GM19099 (cell line): ENCODE results near the gene SLC4A7.

Source experiments
- POLR2A ChIP-seq: IDR thresholded peaks from 3 replicates; pipeline ENCODE4 v1.6.1; 2011; ENCODE audit warnings: low read depth; ENCODE audit not compliant: insufficient read length; ENCODE audit errors: extremely low read depth

SLC4A7 gene

DNA sequence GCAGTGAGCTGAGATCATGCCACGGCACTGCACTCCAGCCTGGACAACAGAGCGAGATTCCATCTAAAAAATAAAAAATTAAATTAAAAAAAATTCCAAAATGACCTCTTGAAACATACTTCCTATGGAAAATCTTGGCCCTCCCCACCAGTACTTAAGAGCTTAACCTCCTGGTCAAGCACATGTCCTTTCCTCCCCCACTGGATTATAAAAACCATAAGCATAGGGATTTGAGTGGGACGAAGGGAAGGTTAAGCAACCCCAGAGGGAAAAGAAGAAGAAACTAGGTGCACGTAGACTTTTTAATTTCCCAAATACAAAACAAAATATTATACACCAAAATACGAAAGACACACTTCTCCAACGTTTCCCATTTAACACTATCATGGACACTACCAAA lies 25.3 kb downstream of the SLC4A7 start:
- no peak for TF ChIP-seq POLR2A

DNA sequence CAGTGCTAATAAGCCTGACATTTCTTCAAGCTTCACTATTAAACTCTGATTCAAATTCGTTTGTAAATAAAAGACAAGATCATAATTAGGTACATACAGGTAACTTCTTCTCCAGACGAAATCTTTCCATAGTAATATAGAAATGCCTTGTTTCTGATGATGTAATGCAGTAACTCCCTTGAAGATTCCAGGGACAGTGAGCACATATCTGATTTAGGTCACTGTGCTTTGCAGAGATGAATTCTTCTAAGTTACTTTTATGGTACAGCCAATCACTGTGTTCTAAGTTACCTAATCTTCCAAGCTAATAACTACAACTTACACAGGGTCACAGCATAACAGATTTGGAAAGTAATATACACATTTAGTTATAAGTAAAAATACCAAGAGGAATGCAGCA lies 27.6 kb downstream of the SLC4A7 start:
- no peak for TF ChIP-seq POLR2A

DNA sequence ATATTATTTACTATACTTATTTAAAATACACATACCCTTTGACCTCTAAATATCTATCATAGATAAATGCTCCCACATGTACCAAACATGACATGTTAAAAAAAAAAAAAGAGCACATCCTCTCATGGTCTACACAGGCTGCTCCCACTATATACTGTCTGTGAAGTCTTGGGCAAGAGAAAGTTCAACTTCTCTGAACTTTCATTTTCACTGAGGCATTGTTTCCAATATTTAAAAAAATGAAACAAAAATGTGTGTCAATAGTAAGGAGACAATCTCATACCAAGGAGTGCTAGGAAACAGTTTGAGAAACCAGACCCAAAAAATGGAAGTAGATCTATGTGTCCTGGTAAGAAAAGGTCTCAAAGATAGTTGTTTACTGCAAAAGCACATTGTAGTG lies 29.3 kb downstream of the SLC4A7 start:
- TF ChIP-seq POLR2A = no peak

DNA sequence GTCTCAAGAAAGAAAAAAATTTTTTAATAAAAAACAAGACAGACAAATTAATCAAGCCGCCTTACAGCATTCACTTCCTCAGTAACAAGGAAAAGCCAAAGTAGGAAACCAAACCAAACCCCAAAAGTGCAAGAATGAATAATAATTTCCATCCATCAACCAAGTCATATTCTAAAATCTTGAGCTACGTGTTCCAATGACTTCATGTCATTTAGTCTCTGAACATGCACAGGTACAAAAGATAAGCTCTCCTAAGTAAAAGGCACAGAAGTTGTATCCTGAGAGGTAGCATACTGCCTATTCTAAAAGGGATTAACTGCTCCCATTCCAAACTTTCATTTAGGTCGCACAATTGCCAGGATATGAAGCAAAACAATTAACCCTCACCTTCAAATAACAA lies 29.7 kb downstream of the SLC4A7 start:
- no peak for TF ChIP-seq POLR2A

DNA sequence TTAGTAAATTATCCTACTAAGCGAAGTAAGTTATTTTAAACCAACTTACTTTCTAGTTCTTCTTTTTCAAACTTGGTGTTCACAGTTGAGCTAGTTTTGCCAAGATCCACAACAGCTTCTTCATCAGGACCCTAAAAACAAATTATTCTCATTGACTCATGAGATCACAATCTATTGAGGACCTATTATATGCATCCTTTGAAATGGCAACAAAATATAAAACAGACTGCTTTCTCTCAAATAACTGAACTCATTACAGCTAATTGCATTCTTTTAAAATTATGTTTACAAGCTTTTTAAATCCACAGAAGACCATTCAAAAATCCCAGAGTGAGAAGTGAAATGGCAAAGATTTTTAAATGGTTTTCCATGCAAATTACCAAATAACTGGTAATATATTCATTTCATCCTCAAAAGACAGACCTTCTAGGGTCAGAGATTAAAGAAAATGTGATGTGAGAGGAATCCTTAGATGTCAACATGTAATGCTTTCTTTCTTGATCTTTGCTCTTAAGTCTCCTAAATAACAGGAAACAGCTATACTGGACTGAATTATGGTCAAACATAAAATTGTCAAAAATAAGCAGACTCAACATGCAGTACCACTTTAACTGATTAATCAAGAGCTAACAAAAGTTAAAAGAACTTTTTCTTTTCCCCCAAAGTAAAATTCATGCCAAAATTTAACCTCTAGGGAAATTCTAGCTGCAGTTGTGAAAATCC lies 31.7 kb downstream of the SLC4A7 start:
- no peak for TF ChIP-seq POLR2A

DNA sequence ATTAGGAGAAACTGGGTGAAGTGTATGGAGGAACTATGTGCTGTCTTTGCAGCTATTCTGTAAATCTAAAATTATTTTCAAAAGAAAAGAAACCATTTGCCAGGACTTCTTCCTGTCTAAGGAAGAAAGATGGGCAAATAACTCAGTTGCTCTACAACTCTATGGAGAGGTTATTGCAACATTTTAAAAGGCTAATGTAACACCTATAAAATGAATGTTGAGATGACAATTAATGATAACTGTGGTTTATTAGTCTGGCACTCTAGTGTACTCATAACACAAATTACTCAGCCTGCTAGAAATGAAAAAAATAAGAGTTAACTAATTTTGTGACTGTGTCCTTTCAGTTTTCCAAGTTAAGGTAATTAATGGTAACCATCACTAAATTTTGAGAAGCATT lies 32.3 kb downstream of the SLC4A7 start:
- no peak for TF ChIP-seq POLR2A

DNA sequence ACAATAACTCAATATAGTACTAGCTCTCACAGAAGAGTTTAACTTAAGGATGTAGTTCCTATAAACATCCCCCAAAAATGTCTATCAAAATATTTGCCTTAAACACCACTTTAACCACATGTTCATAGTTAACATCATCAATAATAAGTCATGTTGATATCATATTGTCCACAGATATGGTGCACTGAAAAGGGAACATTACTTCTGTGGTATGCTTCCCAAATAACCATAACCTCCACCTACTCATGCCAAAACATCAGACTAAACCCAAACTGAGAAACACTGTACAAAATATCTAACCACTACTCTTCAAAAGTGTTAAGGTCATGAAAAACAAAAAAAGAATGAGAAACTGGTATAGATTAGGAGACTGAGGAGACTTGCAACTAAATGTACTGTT lies 32.9 kb downstream of the SLC4A7 start:
- no peak for TF ChIP-seq POLR2A

DNA sequence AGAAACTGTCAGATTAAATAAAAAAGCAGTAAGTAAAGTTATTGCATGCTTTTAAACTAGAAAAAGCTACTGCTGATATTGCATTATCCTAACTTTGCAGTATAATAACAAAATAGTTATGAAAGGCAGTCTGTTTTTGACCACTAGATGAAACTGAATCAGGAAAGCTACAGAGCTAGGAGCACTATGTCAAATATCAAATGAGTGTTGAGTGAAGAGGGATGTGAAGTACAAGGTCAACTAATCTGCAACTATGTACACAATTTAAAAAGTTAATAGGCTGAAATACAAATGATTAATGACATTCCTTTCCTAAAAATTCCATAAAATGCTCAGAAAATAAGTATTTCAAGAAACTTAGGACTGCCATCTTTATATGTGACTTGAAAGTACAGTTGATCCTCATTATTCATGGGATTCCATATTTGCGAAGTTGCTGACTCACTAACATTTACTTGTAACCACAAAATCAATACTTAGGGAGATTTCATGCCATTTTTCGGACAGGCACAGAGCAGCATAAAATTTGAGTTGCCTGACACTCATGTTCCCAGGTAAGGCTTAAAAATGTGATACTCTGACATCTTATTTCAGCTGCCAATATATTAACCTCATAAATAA lies 34.5 kb downstream of the SLC4A7 start:
- no peak for TF ChIP-seq POLR2A

DNA sequence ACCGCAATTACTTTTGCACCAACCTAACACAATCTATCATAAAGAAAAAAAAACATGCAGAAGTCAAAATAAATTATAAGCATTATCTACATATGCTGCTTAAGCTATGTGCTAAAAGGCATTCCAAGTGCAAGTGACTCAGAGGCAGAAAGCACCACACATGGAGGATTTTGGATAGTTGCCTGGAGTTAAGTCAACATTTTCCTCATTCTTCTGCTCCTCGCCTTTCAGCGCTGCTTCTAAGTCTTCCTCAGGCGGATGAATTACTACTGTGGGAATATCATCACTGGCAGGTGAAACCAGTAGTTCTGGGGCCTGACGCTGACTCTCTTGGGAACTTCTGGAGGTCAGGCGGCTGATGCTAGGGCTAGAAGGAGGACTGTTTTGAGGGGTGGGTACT lies 53.1 kb downstream of the SLC4A7 start:
- TF ChIP-seq POLR2A = no peak

DNA sequence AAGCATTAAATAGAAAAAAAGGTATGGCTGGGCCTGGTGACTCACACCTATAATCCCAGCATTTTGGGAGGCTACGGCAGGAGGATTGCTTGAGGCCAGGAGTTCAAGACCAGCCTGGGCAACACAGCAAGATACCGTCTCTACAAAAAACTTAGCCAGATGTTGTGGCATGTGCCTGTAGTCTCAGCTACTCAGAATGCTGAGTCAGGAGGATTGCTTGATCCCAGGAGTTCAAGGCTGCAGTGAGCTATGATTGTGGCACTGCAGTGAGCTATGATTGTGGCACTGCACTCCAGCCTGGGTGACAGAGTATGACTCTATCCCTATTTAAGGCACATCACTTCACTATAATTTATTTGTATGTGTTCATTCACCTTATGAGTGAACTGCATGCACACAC lies 54.3 kb downstream of the SLC4A7 start:
- no peak for TF ChIP-seq POLR2A

DNA sequence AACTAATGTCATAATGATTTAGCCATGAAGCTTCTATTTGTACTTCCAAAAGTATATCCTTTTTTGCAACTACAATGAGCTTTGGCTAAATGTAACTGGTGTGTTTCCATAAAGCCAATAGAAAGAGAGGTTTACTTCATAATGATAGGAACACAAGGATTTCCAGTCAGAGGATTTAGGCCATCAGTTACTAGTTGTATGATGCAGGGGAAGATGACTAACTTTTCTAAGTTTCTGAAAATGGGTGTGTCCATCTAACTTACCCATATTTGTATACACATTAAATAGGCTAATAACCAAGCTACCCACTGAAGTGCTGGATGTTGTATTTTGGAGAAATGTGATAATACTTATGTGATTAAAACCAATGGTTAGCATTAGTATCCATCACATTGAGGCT lies 55.7 kb downstream of the SLC4A7 start:
- TF ChIP-seq POLR2A = no peak

DNA sequence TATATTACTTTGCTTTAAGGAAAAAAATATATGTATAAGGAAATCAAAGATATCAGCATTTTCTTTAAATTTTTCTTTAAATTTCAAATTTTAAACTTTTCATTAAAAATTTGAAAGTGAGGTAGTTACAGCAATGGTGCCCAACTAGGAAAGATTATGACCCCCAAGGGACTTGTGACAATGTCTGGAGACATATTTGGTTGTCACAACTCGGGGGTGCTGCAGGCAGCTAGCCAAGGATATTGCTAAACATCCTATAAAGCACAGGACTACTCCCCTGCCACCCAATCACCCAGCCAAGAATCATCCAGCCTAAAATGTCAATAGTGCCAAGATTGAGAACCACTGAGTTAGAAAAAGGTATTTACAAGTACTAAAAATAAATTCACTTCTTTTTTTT lies 57.3 kb downstream of the SLC4A7 start:
- no peak for TF ChIP-seq POLR2A

DNA sequence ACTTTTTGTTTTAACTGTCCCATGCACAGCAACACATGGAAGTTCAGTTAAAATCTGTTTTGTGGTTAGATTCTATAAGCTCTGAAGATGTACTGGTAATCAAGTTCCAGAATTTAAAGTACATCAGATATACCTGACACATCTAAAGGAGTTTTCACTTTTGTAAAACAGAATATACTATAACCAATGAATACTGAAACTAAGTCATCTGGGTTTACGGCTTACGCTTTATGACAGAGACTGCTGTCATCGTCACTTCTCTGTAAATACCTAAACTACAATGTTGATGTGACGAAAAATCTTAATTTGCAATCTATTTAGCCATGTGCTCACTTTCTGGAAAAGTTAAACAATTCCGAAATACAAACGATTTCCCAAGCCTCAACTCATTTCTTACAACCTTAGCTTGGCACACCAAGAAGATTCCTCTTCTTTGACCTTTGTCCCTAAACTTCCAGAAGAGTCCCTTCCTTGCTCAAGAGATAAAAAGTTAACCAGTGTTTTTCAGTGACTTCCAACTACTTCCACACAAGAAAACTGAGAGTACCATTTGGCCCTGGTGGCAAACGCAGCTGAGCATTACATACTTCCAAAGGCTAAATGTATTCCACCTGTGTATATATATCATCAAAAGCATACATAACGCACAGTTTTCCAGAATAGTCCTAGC lies 58.2 kb downstream of the SLC4A7 start:
- no peak for TF ChIP-seq POLR2A

DNA sequence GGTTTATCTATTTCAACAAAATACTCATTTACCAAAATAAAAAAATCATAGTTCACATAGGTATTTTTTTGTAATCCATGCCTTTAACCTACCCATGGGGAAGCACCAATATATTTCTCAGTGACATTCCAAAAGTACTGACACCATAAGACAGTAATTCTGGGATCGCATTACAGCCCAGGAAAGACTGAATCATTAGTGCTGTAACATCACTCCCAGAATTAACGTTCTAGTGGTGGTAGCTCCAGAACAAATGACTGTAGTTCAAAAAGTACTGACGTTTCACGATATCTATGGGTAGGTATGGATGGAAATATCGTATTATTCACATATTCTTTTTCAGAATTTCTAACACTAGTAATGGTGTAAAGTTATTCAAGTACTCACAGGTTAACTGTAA lies 60.7 kb downstream of the SLC4A7 start:
- no peak for TF ChIP-seq POLR2A

DNA sequence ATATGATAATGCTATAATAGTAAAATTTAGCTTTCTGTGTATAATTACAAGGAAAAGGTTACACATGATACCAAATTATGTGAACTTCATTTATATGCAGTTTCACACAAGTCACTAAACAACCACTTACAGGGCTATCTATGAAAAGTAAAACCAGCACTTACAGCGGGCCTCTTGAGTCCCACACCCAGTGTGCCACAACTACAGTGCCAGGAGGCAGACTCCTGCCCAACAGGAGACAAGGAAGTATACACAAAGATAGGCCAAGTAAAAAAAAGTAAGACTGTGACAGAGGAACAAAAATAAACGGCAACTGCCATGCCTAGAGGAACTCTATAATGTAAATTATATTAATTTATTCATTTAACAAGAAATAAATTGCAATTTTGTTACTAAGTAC lies 61.6 kb downstream of the SLC4A7 start:
- no peak for TF ChIP-seq POLR2A

DNA sequence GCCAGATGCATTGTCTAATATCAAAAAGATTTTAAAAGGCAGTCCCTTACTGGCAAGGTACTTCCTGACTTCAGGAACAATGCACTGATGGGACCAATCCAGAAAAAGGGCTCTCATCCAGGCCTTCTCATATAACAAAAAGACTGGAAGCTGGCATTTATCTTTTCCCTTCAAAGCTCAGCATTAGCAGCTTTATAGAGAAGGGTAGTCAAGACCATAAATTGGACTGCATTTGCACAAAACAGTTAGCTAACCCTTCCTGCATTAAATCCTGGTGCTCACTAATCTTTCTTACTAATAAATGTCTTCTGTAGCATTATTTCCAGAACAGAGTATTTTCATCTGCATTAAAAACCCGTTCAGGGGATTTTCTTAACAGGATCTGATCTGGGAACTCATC lies 69.0 kb downstream of the SLC4A7 start:
- no peak for TF ChIP-seq POLR2A
